H9 (cell line): Measurements from ENCODE around the gene ADAMTSL3. TPM values are rescaled to one million over a fixed set of nuclear protein-coding genes. Genes with fewer than 3 reads are reported as not detected.

ENCODE experiments used
- DNase-seq: peaks from one replicate; pipeline ENCODE4 v3.0.0-alpha.2; 2017
- H2AFZ ChIP-seq: one replicate; pipeline ENCODE4 v1.6.1; 2013; ENCODE audit warnings: mild to moderate bottlenecking, low read length, control low read depth, moderate library complexity
- H2AK5ac ChIP-seq: 2 replicates; pipeline ENCODE4 v1.6.1; 2013; ENCODE audit warnings: low read length, control low read depth, mixed read lengths; ENCODE audit not compliant: insufficient read length
- H2BK120ac ChIP-seq: one replicate; pipeline ENCODE4 v1.6.1; 2013; ENCODE audit warnings: low read depth, mild to moderate bottlenecking, low read length, control low read depth, inconsistent platforms; ENCODE audit not compliant: poor library complexity, severe bottlenecking
- H2BK12ac ChIP-seq: 2 replicates; pipeline ENCODE4 v1.6.1; 2013; ENCODE audit warnings: low read length, control low read depth, mixed read lengths, low read depth; ENCODE audit not compliant: insufficient read length
- H2BK15ac ChIP-seq: 2 replicates; pipeline ENCODE4 v1.6.1; 2013; ENCODE audit warnings: low read depth, low read length, control low read depth
- H2BK20ac ChIP-seq: one replicate; pipeline ENCODE4 v1.6.1; 2013; ENCODE audit warnings: low read depth, mild to moderate bottlenecking, low read length, control low read depth, inconsistent platforms; ENCODE audit not compliant: poor library complexity, severe bottlenecking
- H2BK5ac ChIP-seq: 2 replicates; pipeline ENCODE4 v1.6.1; 2013; ENCODE audit warnings: low read length, control low read depth, mixed read lengths; ENCODE audit not compliant: insufficient read length
- H3K14ac ChIP-seq: 2 replicates; pipeline ENCODE4 v1.6.1; 2013; ENCODE audit warnings: low read length, control low read depth; ENCODE audit not compliant: insufficient read depth
- H3K18ac ChIP-seq: 2 replicates; pipeline ENCODE4 v1.6.1; 2013; ENCODE audit warnings: low read depth, mild to moderate bottlenecking, mixed read lengths, low read length, control low read depth; ENCODE audit not compliant: insufficient read length
- H3K23ac ChIP-seq: 2 replicates; pipeline ENCODE4 v1.6.1; 2013; ENCODE audit warnings: low read length, control low read depth, mixed read lengths, low read depth; ENCODE audit not compliant: insufficient read length
- H3K23me2 ChIP-seq: 2 replicates; pipeline ENCODE4 v1.6.1; 2013; ENCODE audit warnings: low read depth, mild to moderate bottlenecking, mixed read lengths, low read length, control low read depth; ENCODE audit not compliant: insufficient read length, poor library complexity, severe bottlenecking
- H3K27ac ChIP-seq: 2 replicates; pipeline ENCODE4 v1.5.1; 2013; ENCODE audit warnings: low read length, control low read depth, mixed read lengths, low read depth; ENCODE audit not compliant: insufficient read length
- H3K27me3 ChIP-seq: 2 replicates; pipeline ENCODE4 v1.6.1; 2013; ENCODE audit warnings: low read length, control low read depth, inconsistent platforms; ENCODE audit not compliant: insufficient read depth
- H3K4ac ChIP-seq: 2 replicates; pipeline ENCODE4 v1.6.1; 2013; ENCODE audit warnings: low read depth, mild to moderate bottlenecking, control low read depth, inconsistent platforms, low read length, moderate library complexity
- H3K4me1 ChIP-seq: 2 replicates; pipeline ENCODE4 v1.6.1; 2013; ENCODE audit warnings: low read length, control low read depth, inconsistent platforms; ENCODE audit not compliant: insufficient read depth
- H3K4me2 ChIP-seq: 2 replicates; pipeline ENCODE4 v1.6.1; 2013; ENCODE audit warnings: low read length, control low read depth, mixed read lengths; ENCODE audit not compliant: insufficient read length, insufficient read depth
- H3K56ac ChIP-seq: 2 replicates; pipeline ENCODE4 v1.6.1; 2013; ENCODE audit warnings: low read depth, mild to moderate bottlenecking, mixed read lengths, low read length, control low read depth; ENCODE audit not compliant: insufficient read length
- H3K79me1 ChIP-seq: 2 replicates; pipeline ENCODE4 v1.6.1; 2013; ENCODE audit warnings: low read depth, mild to moderate bottlenecking, moderate library complexity, low read length, control low read depth, inconsistent platforms; ENCODE audit not compliant: insufficient read depth, poor library complexity, severe bottlenecking
- H3K79me2 ChIP-seq: 2 replicates; pipeline ENCODE4 v1.6.1; 2013; ENCODE audit warnings: low read length, control low read depth, inconsistent platforms; ENCODE audit not compliant: insufficient read depth
- H3K9ac ChIP-seq: 2 replicates; pipeline ENCODE4 v1.6.1; 2013; ENCODE audit warnings: low read length, control low read depth, mixed read lengths; ENCODE audit not compliant: insufficient read length; ENCODE audit errors: extremely low read depth
- H3K9me3 ChIP-seq: one replicate; pipeline ENCODE4 v1.6.1; 2013; ENCODE audit warnings: low read depth, low read length, inconsistent platforms; ENCODE audit not compliant: control insufficient read depth
- H3T11ph ChIP-seq: one replicate; pipeline ENCODE4 v1.6.1; 2013; ENCODE audit warnings: mild to moderate bottlenecking, low read length, control low read depth, inconsistent platforms
- H4K20me1 ChIP-seq: one replicate; pipeline ENCODE4 v1.6.1; 2013; ENCODE audit not compliant: control insufficient read depth, insufficient read length, insufficient read depth
- H4K5ac ChIP-seq: 2 replicates; pipeline ENCODE4 v1.6.1; 2013; ENCODE audit warnings: low read depth, mild to moderate bottlenecking, mixed read lengths, low read length, control low read depth; ENCODE audit not compliant: insufficient read length
- H4K8ac ChIP-seq: replicated peaks from 2 replicates; pipeline ENCODE4 v1.6.1; 2013; ENCODE audit warnings: low read length, control low read depth, mixed read lengths, low read depth; ENCODE audit not compliant: insufficient read length
- H4K91ac ChIP-seq: 2 replicates; pipeline ENCODE4 v1.6.1; 2013; ENCODE audit warnings: low read depth, mild to moderate bottlenecking, moderate library complexity, mixed read lengths, low read length, control low read depth; ENCODE audit not compliant: insufficient read length
- H3K27ac Mint-ChIP-seq, 3 experiments: 2 replicates in 2 of 3; 3 replicates in 1 of 3; pipeline ENCODE4 v1.8.0; 2020 to 2021; ENCODE audit warnings: mixed read lengths in 3 of 3, mild to moderate bottlenecking in 1 of 3, moderate library complexity in 1 of 3
- H3K27me3 Mint-ChIP-seq: 2 replicates; pipeline ENCODE4 v1.8.0; 2021; ENCODE audit warnings: low read depth, mild to moderate bottlenecking, moderate library complexity, mixed read lengths
- H3K36me3 Mint-ChIP-seq, 3 experiments: 2 replicates in 2 of 3; 3 replicates in 1 of 3; pipeline ENCODE4 v1.8.0; 2020 to 2021; ENCODE audit warnings: low read depth in 3 of 3, mixed read lengths in 3 of 3; ENCODE audit not compliant: insufficient read depth in 1 of 3
- H3K4me1 Mint-ChIP-seq, 2 experiments: 2 replicates each; pipeline ENCODE4 v1.8.0; 2020; ENCODE audit warnings: mixed read lengths in 2 of 2
- H3K4me3 Mint-ChIP-seq, 2 experiments: 2 replicates in 1 of 2; 3 replicates in 1 of 2; pipeline ENCODE4 v1.8.0; 2020 to 2021; ENCODE audit warnings: mild to moderate bottlenecking in 2 of 2, mixed read lengths in 2 of 2, moderate library complexity in 1 of 2
- H3K9me3 Mint-ChIP-seq, 2 experiments: 2 replicates in 1 of 2; 3 replicates in 1 of 2; pipeline ENCODE4 v1.8.0; 2020; ENCODE audit warnings: mild to moderate bottlenecking in 2 of 2, mixed read lengths in 2 of 2, moderate library complexity in 1 of 2
- total RNA-seq: library from RNA; stranded (reverse); gene quantifications from 2 replicates; pipeline ENCODE4 v1.2.1, GENCODE V29; 2021
- TF ChIP-seq, protein P1 (sequence below): fragments of 200-600 bp; sonication (generic); conservative IDR thresholded peaks from 3 replicates; pipeline ENCODE4 v1.8.0; 2021; ENCODE audit warnings: antibody characterized with exemption, mild to moderate bottlenecking

Gene ADAMTSL3
- total RNA-seq, 1 experiment from 2014 or later, result 0.39 TPM

DNA sequence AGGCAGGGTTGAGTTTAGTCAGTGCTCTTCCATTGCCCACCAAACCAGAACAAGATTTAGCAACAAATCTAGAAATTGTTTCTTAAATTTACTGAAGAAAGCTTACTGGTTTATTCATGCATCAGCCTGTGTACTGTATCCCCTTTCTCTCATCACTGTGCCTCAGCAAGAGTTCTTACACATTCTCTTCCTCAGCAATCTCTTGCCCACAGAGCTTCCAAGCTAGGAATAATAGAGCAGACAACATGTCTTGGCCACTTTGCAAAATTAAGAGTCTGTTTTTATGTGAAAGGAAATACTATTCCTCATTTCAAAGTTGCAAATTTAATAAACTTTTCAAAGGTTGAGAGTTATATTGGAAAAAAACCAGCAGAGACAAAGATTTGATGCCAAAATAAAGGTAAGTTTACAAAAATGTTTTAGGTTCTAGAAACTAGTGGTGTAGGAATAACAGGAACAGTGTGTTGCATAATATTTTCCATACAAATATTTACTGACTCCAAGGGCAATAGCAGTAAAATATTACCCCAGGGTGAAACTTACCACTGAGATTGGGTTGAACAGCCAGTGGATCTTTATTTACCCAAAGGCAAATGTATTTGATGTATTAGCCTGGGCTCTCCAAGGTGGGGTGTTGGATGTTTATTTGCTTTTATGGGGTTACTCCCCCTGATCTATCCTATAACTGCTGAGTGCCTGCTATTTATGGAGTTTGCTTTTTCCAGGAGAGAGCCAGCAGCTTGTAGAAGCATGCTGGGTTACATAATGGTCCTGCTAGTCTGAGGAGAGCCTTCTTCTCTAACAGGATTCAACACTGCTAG is 276.7 kb downstream of the ADAMTSL3 start:
- H3K4me2 ChIP-seq, result no peak overlapping the region
- no peaks in the 10 kb centered on the region for H3K27me3 ChIP-seq
- H3K23ac ChIP-seq, result no peak overlapping the region
- H3K23me2 ChIP-seq, result no peaks in the 10 kb centered on the region
- no peak overlapping the region for H3K18ac ChIP-seq
- Mint-ChIP-seq H3K4me1 (no peaks in the 10 kb centered on the region), H3K9me3 (peaks cover 13 to 20% of the 10 kb centered on the region in 2 experiments), H3K27me3 (no peaks in the 10 kb centered on the region), H3K27ac (no peak overlapping the region), H3K4me3 (no peak overlapping the region), H3K36me3 (peaks cover 0 to 11% (median 6%) of the 10 kb centered on the region in 3 experiments; a peak in 5 of 7 replicates)
- no peak overlapping the region for H3K4ac ChIP-seq
- H2BK120ac ChIP-seq, result no peak overlapping the region
- no peak overlapping the region for H2BK15ac ChIP-seq
- H3K27ac ChIP-seq, result no peak overlapping the region
- no peak overlapping the region for H2AFZ ChIP-seq
- no peak overlapping the region for H2BK20ac ChIP-seq
- no peaks in the 10 kb centered on the region for H4K20me1 ChIP-seq
- no peaks in the 10 kb centered on the region for H3K4me1 ChIP-seq
- H3K9me3 ChIP-seq, result peaks cover 9% of the 10 kb centered on the region
- no peak overlapping the region for H3T11ph ChIP-seq
- H4K91ac ChIP-seq, result no peak overlapping the region
- no peak overlapping the region for H3K9ac ChIP-seq
- no peak for DNase-seq
- no peak overlapping the region for H4K5ac ChIP-seq
- H3K79me1 ChIP-seq, result no peaks in the 10 kb centered on the region
- no peak overlapping the region for H2BK5ac ChIP-seq
- no peak overlapping the region for H3K56ac ChIP-seq
- no peak overlapping the region for H2AK5ac ChIP-seq
- TF ChIP-seq, protein P1, sequence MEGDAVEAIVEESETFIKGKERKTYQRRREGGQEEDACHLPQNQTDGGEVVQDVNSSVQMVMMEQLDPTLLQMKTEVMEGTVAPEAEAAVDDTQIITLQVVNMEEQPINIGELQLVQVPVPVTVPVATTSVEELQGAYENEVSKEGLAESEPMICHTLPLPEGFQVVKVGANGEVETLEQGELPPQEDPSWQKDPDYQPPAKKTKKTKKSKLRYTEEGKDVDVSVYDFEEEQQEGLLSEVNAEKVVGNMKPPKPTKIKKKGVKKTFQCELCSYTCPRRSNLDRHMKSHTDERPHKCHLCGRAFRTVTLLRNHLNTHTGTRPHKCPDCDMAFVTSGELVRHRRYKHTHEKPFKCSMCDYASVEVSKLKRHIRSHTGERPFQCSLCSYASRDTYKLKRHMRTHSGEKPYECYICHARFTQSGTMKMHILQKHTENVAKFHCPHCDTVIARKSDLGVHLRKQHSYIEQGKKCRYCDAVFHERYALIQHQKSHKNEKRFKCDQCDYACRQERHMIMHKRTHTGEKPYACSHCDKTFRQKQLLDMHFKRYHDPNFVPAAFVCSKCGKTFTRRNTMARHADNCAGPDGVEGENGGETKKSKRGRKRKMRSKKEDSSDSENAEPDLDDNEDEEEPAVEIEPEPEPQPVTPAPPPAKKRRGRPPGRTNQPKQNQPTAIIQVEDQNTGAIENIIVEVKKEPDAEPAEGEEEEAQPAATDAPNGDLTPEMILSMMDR, result no peak
- H3K14ac ChIP-seq, result no peak overlapping the region
- H4K8ac ChIP-seq, result no peak overlapping the region
- no peak overlapping the region for H2BK12ac ChIP-seq
- no peaks in the 10 kb centered on the region for H3K79me2 ChIP-seq
